ENCODE data around the gene TMEM169. TPM values are rescaled to one million over a fixed set of nuclear protein-coding genes. Genes with fewer than 3 reads are reported as not detected.

The TMEM169 gene
- total and polyA plus RNA-seq, 10 of the 15 experiments (the other 5 are each of a cell fraction or from before 2014, with no cell fraction given), result 0.23 to 3.2 (median 2.3) TPM

GRCh38 chr2:216034065-216034464 lies 47.7 kb upstream of the TMEM169 start (continued):
- no peak for TF ChIP-seq RELB (IDR thresholded peaks at IDR 0.05; ENCODE audit: low read depth)
- peak; percentile 96 for TF ChIP-seq MEF2B (IDR thresholded peaks at IDR 0.05; ENCODE audit: partially characterized antibody, poor library complexity, severe bottlenecking)
- no peak for TF ChIP-seq MTA3 (IDR thresholded peaks at IDR 0.05; ENCODE audit: borderline replicate concordance, low read length)
- TF ChIP-seq ESRRA (IDR thresholded peaks at IDR 0.05; ENCODE audit: low read length), result no peak
- TF ChIP-seq NFXL1 (IDR thresholded peaks at IDR 0.05; ENCODE audit: borderline replicate concordance), result no peak
- no peak for TF ChIP-seq NRF1 (conservative IDR thresholded peaks at IDR 0.05; ENCODE audit: low read depth, low read length)
- no peak for TF ChIP-seq NFYB (IDR thresholded peaks at IDR 0.05; ENCODE audit: insufficient read depth, low read depth, low read length)
- TF ChIP-seq ZNF217 (IDR thresholded peaks at IDR 0.05), result no peak
- no peak for TF ChIP-seq CREM (IDR thresholded peaks at IDR 0.05; ENCODE audit: low read depth)
- TF ChIP-seq ETV6 (conservative IDR thresholded peaks at IDR 0.05 in 1 of 2, IDR thresholded peaks at IDR 0.05 in 1 of 2; ENCODE audit: borderline replicate concordance in 1 of 2, low read depth in 1 of 2), result 0 out of 4 replicates have a peak, but pooled peaks of 1 of the 2 experiments have one; percentile 27
- no peak for TF ChIP-seq POLR2AphosphoS2 (IDR thresholded peaks at IDR 0.05; ENCODE audit: low read depth, low read length)
- TF ChIP-seq GATAD2B (conservative IDR thresholded peaks at IDR 0.05; ENCODE audit: low read depth), result 0 out of 2 replicates have a peak, but pooled peaks have one; percentile 32
- TF ChIP-seq NKRF (conservative IDR thresholded peaks at IDR 0.05), result no peak
- no peak for TF ChIP-seq ZBTB40 (IDR thresholded peaks at IDR 0.05; ENCODE audit: borderline replicate concordance)
- TF ChIP-seq SMAD1 (IDR thresholded peaks at IDR 0.05; ENCODE audit: low read depth, partially characterized antibody), result no peak
- TF ChIP-seq RELA (IDR thresholded peaks at IDR 0.05; ENCODE audit: borderline replicate concordance, partially characterized antibody), result no peak
- 0 out of 2 replicates have a peak, but pooled peaks have one; percentile 38 for TF ChIP-seq HDGF (IDR thresholded peaks at IDR 0.05)
- TF ChIP-seq CHD4 (IDR thresholded peaks at IDR 0.05), result no peak
- no peak for TF ChIP-seq NFYA (IDR thresholded peaks at IDR 0.05; ENCODE audit: borderline replicate concordance, low read depth, low read length)
- no peak for TF ChIP-seq SUPT20H (IDR thresholded peaks at IDR 0.05; ENCODE audit: borderline replicate concordance, control insufficient read depth, low read depth, low read length)
